Measurements from ENCODE around the gene MAB21L1.

Gene MAB21L1

DNA sequence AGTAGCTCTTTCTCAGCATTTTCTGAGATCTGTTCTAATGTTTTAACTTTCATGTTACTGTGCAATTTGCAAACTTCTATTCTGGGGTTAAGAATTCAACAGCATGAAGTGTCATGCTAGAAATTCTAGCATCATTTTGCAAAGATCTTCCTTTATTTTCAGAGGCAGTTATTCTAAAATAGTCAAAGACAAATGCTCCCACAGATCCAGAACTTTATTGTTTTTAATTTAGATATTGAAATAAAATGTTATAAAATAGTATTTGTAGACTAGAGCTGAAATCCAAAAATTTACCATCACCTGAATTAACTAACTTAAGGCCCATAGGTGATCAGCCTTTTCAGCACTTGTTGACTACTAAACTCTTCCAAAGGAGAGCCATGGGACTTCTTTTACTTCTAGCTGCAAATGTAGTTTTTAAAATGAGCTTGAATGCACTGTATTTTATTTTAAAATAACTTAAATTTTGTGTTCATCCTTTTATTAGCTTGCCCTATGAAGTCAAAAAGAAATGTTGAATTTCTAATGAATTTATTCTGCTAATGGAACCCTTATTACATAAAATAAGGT, 3.2 kb downstream of the MAB21L1 start:
- Histone ChIP-seq H3K9me3 (ENCODE audit: control insufficient read depth in 5 of 5, low read length in 5 of 5) (no peaks in the 10 kb centered on the region), H3K27ac (ENCODE audit: low read depth, low read length) (peak overlapping the region; percentile 90), H3K4me1 (ENCODE audit: control insufficient read depth in 5 of 5, insufficient read depth in 5 of 5, low read length in 5 of 5) (peaks cover 0 to 44% (median 29%) of the 10 kb centered on the region in 5 donors), H3K27me3 (ENCODE audit: control insufficient read depth in 5 of 5, insufficient read depth in 4 of 5, low read length in 5 of 5) (peaks cover 0 to 2% (median 0%) of the 10 kb centered on the region in 5 donors), H3K9ac (ENCODE audit: low read length in 5 of 5) (peak overlapping the region in 2 of 5 donors; percentile 79 to 80), H3K36me3 (ENCODE audit: control insufficient read depth in 5 of 5, insufficient read depth in 5 of 5, low read length in 5 of 5) (no peaks in the 10 kb centered on the region), H3K4me3 (ENCODE audit: low read depth in 1 of 5, low read length in 5 of 5) (peak overlapping the region; percentile 40 to 99 (median 96))

DNA sequence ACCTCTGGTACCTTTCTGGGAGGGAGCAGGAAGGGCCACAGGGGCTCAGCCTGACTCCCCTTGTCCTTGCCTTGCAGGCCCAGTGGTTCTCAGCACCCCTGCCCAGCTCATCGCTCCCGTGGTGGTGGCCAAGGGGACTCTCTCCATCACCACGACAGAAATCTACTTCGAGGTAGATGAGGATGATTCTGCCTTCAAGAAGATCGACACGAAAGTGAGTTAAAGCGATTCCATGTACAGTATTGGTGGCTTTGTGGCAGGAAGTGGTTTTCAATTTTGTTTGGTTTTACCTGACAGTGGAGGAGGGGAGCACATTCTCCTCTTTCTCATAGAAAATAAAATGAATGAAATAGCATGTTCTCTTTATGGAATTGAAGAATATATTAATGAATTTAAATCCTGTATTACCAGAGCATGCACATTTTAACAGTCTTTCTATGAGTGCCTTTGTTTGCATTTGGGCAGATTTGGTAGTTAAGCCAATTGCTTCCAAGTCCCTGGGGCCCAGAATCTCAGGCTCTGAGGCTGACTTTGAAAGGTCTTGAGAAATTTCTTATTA, 4.1 kb downstream of the MAB21L1 start:
- H3K36me3 ChIP-seq (ENCODE audit: control insufficient read depth in 5 of 5, insufficient read depth in 5 of 5, low read length in 5 of 5): no peaks in the 10 kb centered on the region
- H3K27ac ChIP-seq (ENCODE audit: low read depth, low read length): peak overlapping the region; percentile 92
- H3K4me1 ChIP-seq (ENCODE audit: control insufficient read depth in 5 of 5, insufficient read depth in 5 of 5, low read length in 5 of 5): peaks cover 0 to 44% (median 29%) of the 10 kb centered on the region in 5 donors
- peak overlapping the region; percentile 45 to 99 (median 96) for H3K4me3 ChIP-seq (ENCODE audit: low read depth in 1 of 5, low read length in 5 of 5)
- H3K9ac ChIP-seq (ENCODE audit: low read length in 5 of 5): peak overlapping the region in 2 of 5 donors; percentile 33 to 70
- no peaks in the 10 kb centered on the region for H3K9me3 ChIP-seq (ENCODE audit: control insufficient read depth in 5 of 5, low read length in 5 of 5)
- H3K27me3 ChIP-seq (ENCODE audit: control insufficient read depth in 5 of 5, insufficient read depth in 4 of 5, low read length in 5 of 5): peaks cover 0 to 2% (median 0%) of the 10 kb centered on the region in 5 donors

DNA sequence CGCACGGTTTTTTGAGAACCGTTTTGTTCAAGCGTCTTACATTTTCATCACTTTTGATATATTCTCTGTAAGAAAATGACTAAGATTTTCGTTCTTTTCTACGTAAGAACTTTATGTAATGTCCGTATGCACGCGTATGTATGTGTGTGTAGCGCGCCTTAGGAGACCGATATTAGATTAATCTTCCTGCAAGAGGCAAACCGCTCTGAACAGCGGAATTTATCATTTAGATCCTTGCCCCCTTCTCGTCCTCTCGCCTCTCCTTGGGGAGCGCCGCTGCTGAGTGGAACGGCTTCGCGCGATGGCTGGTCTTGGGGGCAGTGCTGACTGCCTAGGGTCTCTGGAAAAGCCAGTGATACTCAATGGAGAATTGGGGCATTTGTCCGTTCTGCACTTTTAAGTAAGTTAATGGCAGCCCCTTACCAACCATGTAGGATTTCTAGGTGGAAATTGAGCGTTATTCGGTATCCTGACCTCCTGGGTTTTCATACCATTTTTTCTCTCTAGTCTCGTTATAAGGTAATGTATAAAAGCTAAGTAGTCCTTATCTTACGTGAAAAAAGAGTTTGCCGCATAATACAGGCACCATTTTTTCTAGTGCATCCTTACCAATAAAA, 4.7 kb downstream of the MAB21L1 start:
- Histone ChIP-seq H3K9me3 (ENCODE audit: control insufficient read depth in 5 of 5, low read length in 5 of 5) (no peaks in the 10 kb centered on the region), H3K9ac (ENCODE audit: low read length in 5 of 5) (peak overlapping the region; percentile 69 to 84 (median 75)), H3K36me3 (ENCODE audit: control insufficient read depth in 5 of 5, insufficient read depth in 5 of 5, low read length in 5 of 5) (no peaks in the 10 kb centered on the region), H3K4me3 (ENCODE audit: low read depth in 1 of 5, low read length in 5 of 5) (peak overlapping the region; percentile 45 to 99 (median 96)), H3K27ac (ENCODE audit: low read depth, low read length) (peak overlapping the region; percentile 92), H3K4me1 (ENCODE audit: control insufficient read depth in 5 of 5, insufficient read depth in 5 of 5, low read length in 5 of 5) (peaks cover 0 to 41% (median 29%) of the 10 kb centered on the region in 5 donors), H3K27me3 (ENCODE audit: control insufficient read depth in 5 of 5, insufficient read depth in 4 of 5, low read length in 5 of 5) (peaks cover 0 to 2% (median 0%) of the 10 kb centered on the region in 5 donors)

DNA sequence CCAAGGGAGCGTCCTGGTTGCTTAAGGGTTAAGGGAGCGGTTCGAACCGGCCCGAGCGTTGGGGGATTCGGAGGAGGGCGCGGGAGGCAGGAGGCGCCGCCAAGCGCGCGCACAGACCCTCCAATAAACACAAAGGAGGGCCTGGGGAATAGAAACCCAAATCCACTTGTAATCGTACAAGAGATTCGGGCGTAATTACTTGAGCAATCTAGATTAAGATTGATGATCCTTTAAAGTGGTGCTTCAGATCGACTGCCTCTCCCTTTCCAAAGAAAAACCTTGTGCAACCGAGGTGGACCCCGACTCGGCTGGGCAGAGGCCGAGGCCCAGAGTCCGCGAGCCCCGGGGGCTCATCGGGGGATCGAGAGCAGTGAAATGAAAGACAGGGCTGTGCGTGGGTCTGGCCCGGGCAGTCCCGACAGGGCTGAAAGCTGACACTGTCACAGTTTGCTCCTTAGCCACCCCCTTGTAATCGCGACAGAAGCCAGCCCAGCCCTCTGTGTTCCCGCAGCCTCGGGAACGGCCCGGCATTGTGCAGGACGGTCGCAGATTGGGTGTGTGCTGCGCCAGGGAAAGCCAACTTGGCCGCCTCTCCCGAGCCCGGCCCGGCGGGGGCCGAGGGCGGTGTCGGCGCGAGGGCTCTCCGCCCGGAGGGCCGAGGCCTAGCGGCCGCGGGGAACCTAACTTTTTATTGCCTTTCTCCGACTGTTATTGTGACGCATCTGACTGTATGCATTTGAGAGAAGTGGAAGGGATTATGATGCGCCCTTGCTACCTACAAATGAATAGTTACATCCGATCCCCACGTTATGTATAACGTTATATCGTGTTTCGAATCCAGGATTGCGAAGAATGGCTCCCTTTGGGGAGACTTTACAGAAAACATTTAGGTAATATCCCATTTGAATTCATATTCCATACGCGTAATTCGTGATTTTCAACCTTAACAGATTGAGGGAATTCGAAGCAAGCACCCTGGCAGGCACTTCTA, 5.5 kb downstream of the MAB21L1 start:
- Histone ChIP-seq H3K36me3 (ENCODE audit: control insufficient read depth in 5 of 5, insufficient read depth in 5 of 5, low read length in 5 of 5) (no peaks in the 10 kb centered on the region), H3K4me1 (ENCODE audit: control insufficient read depth in 5 of 5, insufficient read depth in 5 of 5, low read length in 5 of 5) (peaks cover 0 to 35% (median 28%) of the 10 kb centered on the region in 5 donors), H3K9ac (ENCODE audit: low read length in 5 of 5) (peak overlapping the region; percentile 69 to 84 (median 75)), H3K4me3 (ENCODE audit: low read depth in 1 of 5, low read length in 5 of 5) (peak overlapping the region; percentile 80 to 99 (median 96)), H3K27me3 (ENCODE audit: control insufficient read depth in 5 of 5, insufficient read depth in 4 of 5, low read length in 5 of 5) (peaks cover 0 to 2% (median 0%) of the 10 kb centered on the region in 5 donors), H3K27ac (ENCODE audit: low read depth, low read length) (peak overlapping the region; percentile 92), H3K9me3 (ENCODE audit: control insufficient read depth in 5 of 5, low read length in 5 of 5) (no peaks in the 10 kb centered on the region)

DNA sequence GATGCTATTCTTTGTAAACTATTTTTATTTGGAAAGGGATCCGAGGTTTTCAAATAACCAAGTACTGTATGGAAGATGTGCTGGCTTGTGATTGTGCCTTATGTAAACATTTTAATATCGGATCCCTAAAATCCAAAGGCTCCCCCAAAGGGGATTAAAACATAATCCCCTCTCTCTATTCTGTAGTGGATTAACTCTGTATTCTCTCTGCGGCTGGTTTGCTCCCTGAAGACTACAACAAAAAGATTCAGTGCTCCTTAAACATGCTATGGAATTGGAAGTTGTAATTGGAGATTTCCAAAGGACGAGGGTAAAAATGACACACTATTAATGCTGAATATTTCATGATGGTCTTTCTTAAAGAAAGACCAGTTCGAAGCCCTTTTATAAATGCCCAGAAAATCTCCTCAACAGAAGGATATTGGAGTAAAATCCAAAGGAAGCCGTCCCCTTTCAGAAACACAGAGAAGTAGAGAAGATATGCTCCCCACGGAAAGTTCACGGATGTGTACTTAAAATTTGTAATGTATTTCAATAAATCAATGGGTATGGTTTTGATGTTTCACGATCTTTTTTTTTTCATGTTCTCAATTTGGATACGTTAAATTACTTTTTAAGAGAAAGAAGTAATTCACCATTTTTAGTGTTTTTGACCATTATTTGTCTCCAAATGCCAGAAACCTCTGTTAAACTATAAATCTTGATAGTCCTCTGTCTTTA, 6.5 kb downstream of the MAB21L1 start:
- H3K9me3 ChIP-seq (ENCODE audit: control insufficient read depth in 5 of 5, low read length in 5 of 5): no peaks in the 10 kb centered on the region
- H3K4me1 ChIP-seq (ENCODE audit: control insufficient read depth in 5 of 5, insufficient read depth in 5 of 5, low read length in 5 of 5): peaks cover 0 to 25% (median 20%) of the 10 kb centered on the region in 5 donors
- H3K4me3 ChIP-seq (ENCODE audit: low read depth in 1 of 5, low read length in 5 of 5): peak overlapping the region; percentile 52 to 99 (median 81)
- peak overlapping the region in 3 of 5 donors; percentile 69 to 75 (median 70) for H3K9ac ChIP-seq (ENCODE audit: low read length in 5 of 5)
- peaks cover 0 to 2% (median 0%) of the 10 kb centered on the region in 5 donors for H3K27me3 ChIP-seq (ENCODE audit: control insufficient read depth in 5 of 5, insufficient read depth in 4 of 5, low read length in 5 of 5)
- no peaks in the 10 kb centered on the region for H3K36me3 ChIP-seq (ENCODE audit: control insufficient read depth in 5 of 5, insufficient read depth in 5 of 5, low read length in 5 of 5)
- H3K27ac ChIP-seq (ENCODE audit: low read depth, low read length): peak overlapping the region; percentile 92

DNA sequence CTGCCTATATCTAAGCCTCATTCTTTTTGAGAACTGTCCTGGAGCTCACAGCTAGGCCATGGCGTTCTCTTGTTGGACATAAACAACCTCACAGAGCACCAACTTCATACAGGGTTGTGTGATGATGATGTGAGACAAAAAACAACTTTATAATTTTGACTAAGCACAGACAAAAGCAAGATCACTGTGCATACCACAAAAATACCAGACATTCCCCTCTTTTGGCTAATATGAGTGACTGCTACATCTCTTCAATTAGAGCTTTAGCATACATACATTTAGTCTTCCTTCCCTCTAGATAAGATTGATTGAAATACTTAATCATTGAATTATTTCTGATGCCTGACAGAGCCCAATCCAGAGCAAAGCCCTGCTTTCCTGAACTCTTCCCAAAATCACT, 8.3 kb downstream of the MAB21L1 start:
- H3K4me1 ChIP-seq (ENCODE audit: control insufficient read depth in 5 of 5, insufficient read depth in 5 of 5, low read length in 5 of 5): peaks cover 0 to 22% (median 8%) of the 10 kb centered on the region in 5 donors
- H3K36me3 ChIP-seq (ENCODE audit: control insufficient read depth in 5 of 5, insufficient read depth in 5 of 5, low read length in 5 of 5): no peaks in the 10 kb centered on the region
- peaks cover 0 to 2% (median 0%) of the 10 kb centered on the region in 5 donors for H3K27me3 ChIP-seq (ENCODE audit: control insufficient read depth in 5 of 5, insufficient read depth in 4 of 5, low read length in 5 of 5)
- no peak overlapping the region for H3K27ac ChIP-seq (ENCODE audit: low read depth, low read length)
- no peaks in the 10 kb centered on the region for H3K9me3 ChIP-seq (ENCODE audit: control insufficient read depth in 5 of 5, low read length in 5 of 5)
- no peak overlapping the region for H3K4me3 ChIP-seq (ENCODE audit: low read depth in 1 of 5, low read length in 5 of 5)
- H3K9ac ChIP-seq (ENCODE audit: low read length in 5 of 5): no peak overlapping the region

DNA sequence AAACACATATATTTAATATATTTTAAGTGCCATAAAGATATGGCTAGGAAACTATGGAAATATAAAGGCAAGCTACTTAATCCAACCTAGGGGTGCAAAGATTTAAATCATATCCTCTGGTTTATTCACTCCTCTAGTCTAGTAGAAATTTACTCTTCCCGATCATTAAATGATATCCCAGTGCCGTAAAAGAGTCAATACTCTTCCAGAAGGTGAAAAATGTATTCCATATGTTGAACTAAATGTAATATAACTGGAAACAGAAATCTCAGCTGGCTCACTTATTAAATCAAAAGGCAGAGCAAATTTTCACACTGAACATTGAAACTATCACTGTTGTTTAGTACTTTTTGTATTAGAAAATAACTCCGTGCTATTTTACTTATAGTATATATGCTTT, 11.1 kb downstream of the MAB21L1 start:
- Histone ChIP-seq H3K4me3 (ENCODE audit: low read depth in 1 of 5, low read length in 5 of 5) (no peak overlapping the region), H3K4me1 (ENCODE audit: control insufficient read depth in 5 of 5, insufficient read depth in 5 of 5, low read length in 5 of 5) (peaks cover 0 to 5% (median 1%) of the 10 kb centered on the region in 5 donors), H3K9me3 (ENCODE audit: control insufficient read depth in 5 of 5, low read length in 5 of 5) (no peaks in the 10 kb centered on the region), H3K36me3 (ENCODE audit: control insufficient read depth in 5 of 5, insufficient read depth in 5 of 5, low read length in 5 of 5) (no peaks in the 10 kb centered on the region), H3K27ac (ENCODE audit: low read depth, low read length) (no peak overlapping the region), H3K9ac (ENCODE audit: low read length in 5 of 5) (no peak overlapping the region), H3K27me3 (ENCODE audit: control insufficient read depth in 5 of 5, insufficient read depth in 4 of 5, low read length in 5 of 5) (no peaks in the 10 kb centered on the region)

DNA sequence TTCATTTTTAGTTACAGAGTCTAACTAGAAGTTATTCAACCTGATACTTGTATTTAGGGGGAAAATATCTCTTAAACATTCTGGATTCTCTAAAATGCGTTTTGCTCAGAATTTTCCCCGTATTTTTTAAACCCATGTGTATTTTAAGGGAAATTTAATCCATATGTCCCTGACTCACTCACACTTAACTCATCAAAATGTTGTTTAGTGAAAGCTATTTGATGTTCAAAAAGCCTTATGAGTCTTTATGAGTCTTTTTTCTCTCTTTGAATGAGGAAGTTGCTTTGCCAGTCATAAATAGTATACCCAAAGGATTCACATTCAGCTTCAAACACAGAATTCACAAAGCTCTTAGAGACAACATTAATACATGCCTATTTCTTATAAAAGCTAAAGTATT, 16.4 kb downstream of the MAB21L1 start:
- Histone ChIP-seq H3K4me1 (ENCODE audit: control insufficient read depth in 5 of 5, insufficient read depth in 5 of 5, low read length in 5 of 5) (no peaks in the 10 kb centered on the region), H3K4me3 (ENCODE audit: low read depth in 1 of 5, low read length in 5 of 5) (no peak overlapping the region), H3K27ac (ENCODE audit: low read depth, low read length) (no peak overlapping the region), H3K9me3 (ENCODE audit: control insufficient read depth in 5 of 5, low read length in 5 of 5) (no peaks in the 10 kb centered on the region), H3K9ac (ENCODE audit: low read length in 5 of 5) (no peak overlapping the region), H3K36me3 (ENCODE audit: control insufficient read depth in 5 of 5, insufficient read depth in 5 of 5, low read length in 5 of 5) (no peaks in the 10 kb centered on the region), H3K27me3 (ENCODE audit: control insufficient read depth in 5 of 5, insufficient read depth in 4 of 5, low read length in 5 of 5) (no peaks in the 10 kb centered on the region)

DNA sequence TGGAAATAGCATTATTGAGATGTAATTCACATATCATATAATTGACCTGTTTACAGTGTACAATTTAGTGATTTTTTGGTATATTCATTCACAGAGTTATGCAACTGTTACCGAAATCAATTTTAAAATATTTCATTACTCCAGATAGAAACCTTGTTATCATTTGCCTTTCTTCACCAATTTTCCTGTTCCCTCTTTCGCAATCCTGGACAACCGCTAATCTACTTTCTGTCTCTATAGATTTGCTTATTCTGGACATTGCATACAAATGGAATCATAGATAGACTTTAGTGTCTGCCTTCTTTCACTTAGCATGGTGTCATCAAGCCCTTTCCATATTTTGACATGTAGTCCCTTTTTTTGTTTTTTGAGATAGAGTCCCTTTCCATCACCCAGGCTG, 19.2 kb downstream of the MAB21L1 start:
- Histone ChIP-seq H3K4me3 (ENCODE audit: low read depth in 1 of 5, low read length in 5 of 5) (no peak overlapping the region), H3K9ac (ENCODE audit: low read length in 5 of 5) (no peak overlapping the region), H3K9me3 (ENCODE audit: control insufficient read depth in 5 of 5, low read length in 5 of 5) (no peaks in the 10 kb centered on the region), H3K27me3 (ENCODE audit: control insufficient read depth in 5 of 5, insufficient read depth in 4 of 5, low read length in 5 of 5) (no peaks in the 10 kb centered on the region), H3K36me3 (ENCODE audit: control insufficient read depth in 5 of 5, insufficient read depth in 5 of 5, low read length in 5 of 5) (no peaks in the 10 kb centered on the region), H3K27ac (ENCODE audit: low read depth, low read length) (no peak overlapping the region), H3K4me1 (ENCODE audit: control insufficient read depth in 5 of 5, insufficient read depth in 5 of 5, low read length in 5 of 5) (no peaks in the 10 kb centered on the region)

Measured in subcutaneous abdominal adipose tissue (tissue), 5 donors.